Measurements from ENCODE around the gene SLC12A9.
"Not testable (repeated sequence)": the region's sequence is repeated elsewhere in the genome, so short reads cannot be mapped to it uniquely, and the experiment has no call there.

The SLC12A9 gene

DNA sequence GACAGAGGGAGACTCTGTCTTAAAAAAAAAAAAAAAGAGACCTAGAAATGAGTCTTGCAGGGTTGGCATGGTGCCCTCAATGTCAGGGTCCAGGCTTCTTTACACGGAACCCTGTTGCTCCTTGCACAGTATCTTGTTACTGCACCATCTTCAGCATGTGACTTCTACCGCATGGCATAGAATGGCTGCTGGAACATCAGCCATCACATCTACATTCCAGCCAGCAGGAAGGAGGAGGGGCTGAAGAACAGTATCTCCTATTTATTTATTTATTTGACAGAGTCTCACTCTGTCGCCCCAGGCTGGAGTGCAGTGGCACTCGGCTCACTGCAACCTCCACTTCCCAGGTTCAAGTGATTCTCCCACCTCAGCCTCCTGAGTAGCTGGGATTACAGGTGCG, 46.9 kb downstream of the SLC12A9 start:
- no peak for DNase-seq

GRCh38 chr7:100900978-100901377, 48.5 kb downstream of the SLC12A9 start:
- no peak for DNase-seq

- DNase-seq = no peak
These were observed 49.4 kb downstream of the SLC12A9 start for GRCh38 chr7:100901921-100902332.

GRCh38 chr7:100902638-100903037, 50.1 kb downstream of the SLC12A9 start:
- no peak for DNase-seq

DNA sequence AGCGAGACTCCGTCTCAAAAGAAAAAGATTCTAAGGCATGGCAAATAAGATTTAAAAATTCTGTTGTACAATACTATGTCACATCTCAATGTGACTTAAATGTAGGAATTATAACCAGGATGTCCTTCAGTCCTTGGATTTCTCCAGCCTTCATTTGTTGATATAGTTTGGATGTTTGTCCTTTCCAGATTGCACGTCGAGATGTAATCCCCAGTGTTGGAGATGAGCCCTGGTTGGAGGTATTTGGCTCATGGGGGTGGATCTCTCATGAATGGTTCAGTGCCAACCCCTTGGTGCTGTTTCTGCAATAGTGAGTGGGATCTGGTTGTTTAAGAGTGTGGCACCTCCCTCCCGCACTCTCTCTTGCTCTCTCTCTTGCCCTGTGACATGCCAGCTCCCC, 56.0 kb downstream of the SLC12A9 start:
- DNase-seq = no peak

GRCh38 chr7:100910443-100910842, 57.9 kb downstream of the SLC12A9 start:
- DNase-seq = not testable (repeated sequence)

DNA sequence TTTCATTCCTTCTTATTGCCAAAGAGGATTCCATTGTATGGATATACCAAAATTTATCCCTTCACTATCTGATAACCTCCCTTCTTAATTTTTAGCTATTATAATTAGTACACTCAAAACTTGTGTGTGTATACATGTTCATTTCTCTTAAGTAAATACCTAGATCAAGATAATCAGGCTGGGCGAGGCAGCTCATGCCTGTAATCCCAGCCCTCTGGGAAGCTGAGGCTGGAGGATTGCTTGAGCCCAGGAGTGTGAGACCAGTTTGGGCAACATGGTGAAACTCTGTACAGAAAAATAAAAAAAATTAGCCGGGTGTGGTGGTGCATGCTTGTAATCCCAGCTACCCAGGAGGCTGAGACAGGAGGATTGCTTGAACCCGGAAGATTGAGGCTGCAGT, 59.0 kb downstream of the SLC12A9 start:
- DNase-seq = no peak

DNA sequence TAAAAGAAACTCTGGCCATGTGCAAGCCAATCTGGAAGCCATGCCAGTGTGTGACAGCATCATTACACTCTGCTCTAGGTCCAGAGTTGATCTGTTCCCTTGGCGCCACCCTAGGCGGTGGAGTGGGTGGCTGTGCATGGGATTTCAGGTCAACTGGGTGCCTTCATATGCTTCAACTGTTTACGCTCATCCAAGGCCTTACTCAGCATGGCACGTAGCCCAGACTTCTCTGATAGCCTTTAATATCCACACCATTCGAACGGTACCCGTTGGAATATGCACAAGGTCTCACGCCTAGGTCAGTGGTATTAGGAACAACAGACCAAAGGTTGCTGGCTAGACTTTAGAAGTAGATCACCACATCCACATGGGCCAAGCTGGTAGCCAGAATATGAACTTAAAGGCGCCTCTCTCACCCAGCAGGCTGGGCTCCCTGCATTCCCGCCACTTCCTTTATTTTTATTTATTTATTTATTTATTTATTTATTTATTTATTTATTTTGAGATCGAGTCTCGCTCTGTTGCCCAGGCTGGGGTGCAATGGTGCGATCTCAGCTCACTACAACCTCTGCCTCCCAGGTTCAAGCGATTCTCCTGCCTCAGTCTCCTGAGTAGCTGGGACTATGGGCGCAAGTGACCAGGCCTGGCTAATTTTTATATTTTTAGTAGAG, 61.8 kb downstream of the SLC12A9 start:
- no peak for DNase-seq

GRCh38 chr7:100914879-100915447, 62.5 kb downstream of the SLC12A9 start:
- DNase-seq = no peak

All from left hindlimb (tissue), 1 donor.